Adrenal gland (tissue), 19 donors: ENCODE results near the gene TRIM72. TPM values are rescaled to one million over a fixed set of nuclear protein-coding genes. Genes with fewer than 3 reads are reported as not detected.
"Not testable (repeated sequence)": the region's sequence is repeated elsewhere in the genome, so short reads cannot be mapped to it uniquely, and the experiment has no call there.

Experiments used
- DNase-seq, 7 donors: peaks; one replicate each; pipeline ENCODE4 v3.0.0-alpha.2; 2019 to 2020
- H3K27ac ChIP-seq, 5 donors: fragments of 200-600 bp; sonication (generic) in 4 of 5; 1 replicate in 3 of 5; 2 replicates in 2 of 5; pipeline versions ENCODE4 v1.5.1 to v1.8.0; 2016 to 2020; ENCODE audit warnings: mild to moderate bottlenecking in 1 of 5
- H3K27me3 ChIP-seq: fragments of 200-600 bp; 2 replicates; pipeline ENCODE4 v1.8.0; 2021
- H3K36me3 ChIP-seq, 2 donors: fragments of 200-600 bp; replicated peaks in 1 of 2; 1 replicate in 1 of 2; 2 replicates in 1 of 2; pipeline versions ENCODE4 v1.5.1 to v1.8.0; 2018 to 2022
- H3K4me1 ChIP-seq, 2 donors: fragments of 200-600 bp; replicated peaks in 1 of 2; 1 replicate in 1 of 2; 2 replicates in 1 of 2; pipeline versions ENCODE4 v1.5.1 to v1.8.0; 2018 to 2021
- H3K4me3 ChIP-seq, 4 donors: fragments of 200-600 bp; sonication (generic) in 3 of 4; one replicate each; pipeline ENCODE4 v1.5.1; 2016 to 2018
- H3K9me3 ChIP-seq, 3 donors: fragments of 200-600 bp; sonication (generic) in 1 of 3; replicated peaks in 1 of 3; 1 replicate in 2 of 3; 2 replicates in 1 of 3; pipeline versions ENCODE4 v1.5.1 to v1.8.0; 2016 to 2021
- CTCF ChIP-seq, 6 experiments: fragments of 450-650 bp in 4 of 6; fragments of 200-600 bp in 2 of 6; sonication (generic) in 1 of 6; IDR thresholded peaks; 1 replicate in 5 of 6; 2 replicates in 1 of 6; pipeline versions ENCODE4 v1.5.1 to v1.8.0; 2016 to 2021; ENCODE audit warnings: antibody characterized with exemption in 6 of 6, mild to moderate bottlenecking in 2 of 6, moderate library complexity in 1 of 6
- POLR2A ChIP-seq, 2 donors: fragments of 450-650 bp; IDR thresholded peaks; one replicate each; pipeline ENCODE4 v1.6.1; 2017; ENCODE audit warnings: antibody characterized with exemption in 2 of 2, mild to moderate bottlenecking in 2 of 2, moderate library complexity in 1 of 2
- WGBS, 4 donors: extraction: QIAGEN DNeasy Blood & Tissue Kit in 2 of 4; methylation state at CpG; one replicate each; pipeline versions ENCODE4 v1.1.5 to v1.1.7; 2013 to 2017; 5-methylcytosine and 5-hydroxymethylcytosine counted together
- intact Hi-C, 2 donors: fragments of 100-400 bp; cut with DNase I; formaldehyde crosslinking; loops; one replicate each; pipeline versions ENCODE4 v1.14.1 to v1.15.0; 2022 to 2023
- long read RNA-seq, 10 donors: library from polyadenylated mRNA in 3 of 10; unstranded in 2 of 10; stranded (forward) in 1 of 10; transcript quantifications; one replicate each; pipeline ENCODE4 v2.0.0 and lab custom pipeline, GENCODE V29; 2021 to 2026
- polyA plus RNA-seq, 3 donors: library from polyadenylated mRNA; stranded (reverse); fragments of 200-250 nt in 2 of 3; fragments of 350-450 nt in 1 of 3; fragmentation: Illumina TruSeq in 1 of 3; extraction: RNeasy Lipid Tissue Mini Kit (QIAGEN cat#74804) in 1 of 3; gene quantifications; one replicate each; pipeline ENCODE4 v1.2.3, GENCODE V29; 2013 to 2014
- total RNA-seq, 9 donors: library from RNA; depleted of rRNA in 4 of 9; stranded (reverse); fragments of >200 nt in 4 of 9; fragments of 120-200 nt in 1 of 9; fragmentation: NEBNext Ultra II Directional in 1 of 9; extraction: Animal tissue kit (Norgen Biotek cat#: 25700) in 1 of 9; gene quantifications; one replicate each; pipeline versions ENCODE4 v1.1.0 to v1.2.4, GENCODE V29; 2013 to 2023
- donor health status: healthy with polysubstance abuse.
- donor health status: Bipolar disorder and iron deficiency.
- donor health status: DM: yes; HTN: yes; CAD: no.
- donor health status: DM: no; HTN: no; CAD: no.
- donor health status: DM: no; HTN: no; CAD: no.
- donor health status: DM: yes; HTN: yes; CAD: no.

The TRIM72 gene
- total RNA-seq (under 1 TPM in 3 of 9 donors, not detected in 6; 0.04 to 0.24 (median 0.06) TPM), polyA plus RNA-seq (under 1 TPM in 2 of 3 donors, not detected in 1; 0.03 to 0.08 TPM)
- long read RNA-seq, donor 1, result 0 reads
- long read RNA-seq, donor 2, result 0 reads
- long read RNA-seq, donor 3, result 0 reads
- long read RNA-seq, donor 4, result 0 reads
- long read RNA-seq, donor 5, result 0 reads
- long read RNA-seq, donor 6, result 0 reads
- long read RNA-seq, donor 7, result 0 reads
- long read RNA-seq, donor 8, result 0 reads
- long read RNA-seq, donor 9, result 0 reads
- long read RNA-seq, donor 10, result 0 reads

GRCh38 chr16:31213877-31214707 lies at the start of gene TRIM72:
TRIM72 (plus strand) TSS chr16:31214119; CDS start chr16:31214739, 620 bp downstream.
- TF ChIP-seq POLR2A (IDR thresholded peaks at IDR 0.05) (no peak), CTCF (IDR thresholded peaks at IDR 0.05) (no peak)
- intact Hi-C loops, result no loop called here
- DNase-seq, result no peak
- H3K9me3 ChIP-seq, result no peaks in the 10 kb centered on the region
- peaks cover 16 to 21% of the 10 kb centered on the region in 2 donors for H3K4me1 ChIP-seq
- peak within 1 kb of the TSS in 2 of 4 donors; percentile 51 to 62 for H3K4me3 ChIP-seq
- H3K27ac ChIP-seq, result no peak within 1 kb of the TSS
- no peaks in the 10 kb centered on the region for H3K36me3 ChIP-seq
- WGBS, 4 donors, result 66 to 88% (median 80%) methylated on average over 9 to 25 of the region's 25 CpGs
- peaks cover 22% of the 10 kb centered on the region for H3K27me3 ChIP-seq

- Histone ChIP-seq H3K4me1 (no peaks in the 10 kb centered on the region), H3K36me3 (no peaks in the 10 kb centered on the region)
- intact Hi-C loops, result no loop called here
Observed at GRCh38 chr16:31167315-31167714, 46.6 kb upstream of the TRIM72 start.

GRCh38 chr16:31168848-31169247 lies 45.1 kb upstream of the TRIM72 start:
- no peaks in the 10 kb centered on the region for H3K4me1 ChIP-seq
- H3K9me3 ChIP-seq, result no peaks in the 10 kb centered on the region
- intact Hi-C loops, result no loop called here
- 55 to 75% (median 61%) methylated on average over 2 of the region's 2 CpGs for WGBS, 4 donors
- TF ChIP-seq CTCF (IDR thresholded peaks at IDR 0.05) (no peak), POLR2A (IDR thresholded peaks at IDR 0.05) (no peak)
- no peak for DNase-seq
- no peak overlapping the region for H3K27ac ChIP-seq
- no peaks in the 10 kb centered on the region for H3K27me3 ChIP-seq
- no peaks in the 10 kb centered on the region for H3K36me3 ChIP-seq
- no peak overlapping the region for H3K4me3 ChIP-seq

More at GRCh38 chr16:31167315-31167714, 46.6 kb upstream of the TRIM72 start:
- WGBS, 4 donors, result 73 to 79% (median 76%) methylated on average over 8 of the region's 8 CpGs
- no peak for TF ChIP-seq POLR2A (IDR thresholded peaks at IDR 0.05)
- no peak for TF ChIP-seq CTCF (IDR thresholded peaks at IDR 0.05)
- Histone ChIP-seq H3K4me3 (no peak overlapping the region), H3K27ac (no peak overlapping the region), H3K9me3 (no peaks in the 10 kb centered on the region), H3K27me3 (no peaks in the 10 kb centered on the region)
- no peak for DNase-seq

GRCh38 chr16:31170048-31170447 lies 43.9 kb upstream of the TRIM72 start:
- H3K27me3 ChIP-seq, H3K4me1 ChIP-seq, DNase-seq, intact Hi-C loops, H3K36me3 ChIP-seq, H3K4me3 ChIP-seq, H3K27ac ChIP-seq, H3K9me3 ChIP-seq: not testable (repeated sequence)
- WGBS, 4 donors, result no CpG with 5 or more reads among the region's 2 CpGs
